GM12878 (cell line): ENCODE measurements around the gene STXBP5. TPM values are rescaled to one million over a fixed set of nuclear protein-coding genes. Genes with fewer than 3 reads are reported as not detected.

ENCODE experiments used
- BMI1 ChIP-seq: fragments of 450-650 bp; IDR thresholded peaks from 2 replicates; pipeline ENCODE4 v1.6.1; 2016; ENCODE audit warnings: mild to moderate bottlenecking, moderate library complexity, borderline replicate concordance
- CHD1 ChIP-seq: IDR thresholded peaks from 2 replicates; pipeline ENCODE4 v1.6.1; 2012; ENCODE audit warnings: low read depth, low read length, improper control_type of control experiment
- E2F4 ChIP-seq: IDR thresholded peaks from 2 replicates; pipeline ENCODE4 v1.6.1; 2012; ENCODE audit warnings: low read depth, low read length, improper control_type of control experiment
- EGR1 ChIP-seq, 2 experiments: IDR thresholded peaks; 1 replicate in 1 of 2; 2 replicates in 1 of 2; pipeline ENCODE4 v1.6.1; 2011 to 2012; ENCODE audit warnings: low read depth in 2 of 2, low read length in 2 of 2, borderline replicate concordance in 1 of 2, mild to moderate bottlenecking in 1 of 2, moderate library complexity in 1 of 2
- ESRRA ChIP-seq: IDR thresholded peaks from 2 replicates; pipeline ENCODE4 v1.6.1; 2012; ENCODE audit warnings: mild to moderate bottlenecking, low read length, improper control_type of control experiment
- HDAC6 ChIP-seq: fragments of 200-600 bp; sonication (generic); IDR thresholded peaks from one replicate; pipeline ENCODE4 v1.8.0; 2017; ENCODE audit warnings: antibody characterized with exemption; ENCODE audit not compliant: unreplicated experiment
- IKZF1 ChIP-seq: fragments of 450-650 bp; conservative IDR thresholded peaks from 2 replicates; pipeline ENCODE4 v1.6.1; 2017; ENCODE audit warnings: antibody characterized with exemption, mild to moderate bottlenecking
- JUND ChIP-seq: IDR thresholded peaks from 2 replicates; pipeline ENCODE4 v1.6.1; 2012; ENCODE audit warnings: low read depth, mild to moderate bottlenecking, low read length, improper control_type of control experiment, moderate library complexity
- KLF5 ChIP-seq: fragments of 450-650 bp; IDR thresholded peaks from 2 replicates; pipeline ENCODE4 v1.6.1; 2014; ENCODE audit warnings: mild to moderate bottlenecking; ENCODE audit not compliant: partially characterized antibody
- MYB ChIP-seq: fragments of 150-350 bp; IDR thresholded peaks from 2 replicates; pipeline ENCODE4 v1.6.1; 2014; ENCODE audit warnings: mild to moderate bottlenecking, low read depth, low read length, borderline replicate concordance
- POU2F2 ChIP-seq: IDR thresholded peaks from 3 replicates; pipeline ENCODE4 v1.6.1; 2011; ENCODE audit warnings: low read depth, mild to moderate bottlenecking, low read length, borderline replicate concordance
- RAD51 ChIP-seq: fragments of 450-650 bp; IDR thresholded peaks from 2 replicates; pipeline ENCODE4 v1.6.1; 2016; ENCODE audit warnings: moderate library complexity, mild to moderate bottlenecking, inconsistent platforms
- RCOR1 ChIP-seq: conservative IDR thresholded peaks from 2 replicates; pipeline ENCODE4 v1.6.1; 2012; ENCODE audit warnings: low read depth, low read length, improper control_type of control experiment
- SREBF2 ChIP-seq: IDR thresholded peaks from 2 replicates; pipeline ENCODE4 v1.6.1; 2012; ENCODE audit warnings: mild to moderate bottlenecking, low read length
- TAF1 ChIP-seq: IDR thresholded peaks from 2 replicates; pipeline ENCODE4 v1.6.1; 2011; ENCODE audit warnings: mild to moderate bottlenecking, low read depth, low read length, borderline replicate concordance
- ZBTB11 ChIP-seq: fragments of 450-650 bp; formaldehyde crosslinking; IDR thresholded peaks from 2 replicates; pipeline ENCODE4 v1.5.0; 2022; ENCODE audit warnings: mild to moderate bottlenecking, missing genetic modification characterization
- ZNF207 ChIP-seq: fragments of 450-650 bp; IDR thresholded peaks from 2 replicates; pipeline ENCODE4 v1.6.1; 2014; ENCODE audit warnings: antibody characterized with exemption, mild to moderate bottlenecking, borderline replicate concordance
- polyA plus RNA-seq, 11 experiments: library from polyadenylated mRNA; depleted of rRNA in 4 of 11; unstranded in 6 of 11; stranded (reverse) in 5 of 11; fragments of >200 nt; fragmentation: Nextera tagmentation in 4 of 11; fragmentation: Illumina TruSeq in 1 of 11; extraction: Ambion mirVana in 4 of 11; extraction: Trizol in 1 of 11; gene quantifications; 1 replicate in 1 of 11; 2 replicates in 10 of 11; pipeline versions ENCODE4 v1.2.1 to v1.2.3, GENCODE V29; 2011 to 2016; ENCODE audit warnings: inconsistent platforms in 2 of 11, missing spikeins in 2 of 11, low read depth in 1 of 11
- total RNA-seq, 4 experiments: library from RNA; depleted of rRNA in 3 of 4; stranded (reverse); fragments of >200 nt in 3 of 4; fragmentation: Illumina TruSeq in 1 of 4; extraction: Trizol in 1 of 4; gene quantifications; 2 replicates each; pipeline versions ENCODE4 v1.2.1 to v1.2.3, GENCODE V29; 2013 to 2021
- TF ChIP-seq, protein P1 (sequence below): IDR thresholded peaks from 2 replicates; pipeline ENCODE4 v1.6.1; 2012; ENCODE audit warnings: low read length, inconsistent platforms
- TF ChIP-seq, protein P2 (sequence below): fragments of 450-650 bp; IDR thresholded peaks from 2 replicates; pipeline ENCODE4 v1.6.1; 2017; ENCODE audit warnings: mild to moderate bottlenecking, low read depth, inconsistent platforms; ENCODE audit not compliant: poor library complexity, severe bottlenecking
- TF ChIP-seq, protein P3 (sequence below), 3 experiments: IDR thresholded peaks in 2 of 3; conservative IDR thresholded peaks in 1 of 3; 2 replicates each; pipeline ENCODE4 v1.5.1; 2011; ENCODE audit warnings: low read depth in 3 of 3, low read length in 3 of 3, mild to moderate bottlenecking in 3 of 3, control low read depth in 2 of 3, moderate library complexity in 2 of 3, inconsistent platforms in 1 of 3, mixed read lengths in 1 of 3; ENCODE audit not compliant: control insufficient read depth in 2 of 3, insufficient read depth in 1 of 3; ENCODE audit errors: extremely low read depth in 1 of 3

The STXBP5 gene
- total and polyA plus RNA-seq, 10 of the 15 experiments (the other 5 are each of a cell fraction or from before 2014, with no cell fraction given), result 1.4 to 13.2 (median 8.4) TPM

GRCh38 chr6:147202516-147203310, 1.5 kb upstream of the STXBP5 start (continued):
- no peak for TF ChIP-seq E2F4
- TF ChIP-seq SREBF2, result no peak
- TF ChIP-seq KLF5, result no peak
- TF ChIP-seq BMI1, result no peak
- TF ChIP-seq RAD51, result no peak
- TF ChIP-seq ZBTB11 (CRISPR knock-in tag), result no peak
- TF ChIP-seq HDAC6, result no peak
- TF ChIP-seq, protein P1, sequence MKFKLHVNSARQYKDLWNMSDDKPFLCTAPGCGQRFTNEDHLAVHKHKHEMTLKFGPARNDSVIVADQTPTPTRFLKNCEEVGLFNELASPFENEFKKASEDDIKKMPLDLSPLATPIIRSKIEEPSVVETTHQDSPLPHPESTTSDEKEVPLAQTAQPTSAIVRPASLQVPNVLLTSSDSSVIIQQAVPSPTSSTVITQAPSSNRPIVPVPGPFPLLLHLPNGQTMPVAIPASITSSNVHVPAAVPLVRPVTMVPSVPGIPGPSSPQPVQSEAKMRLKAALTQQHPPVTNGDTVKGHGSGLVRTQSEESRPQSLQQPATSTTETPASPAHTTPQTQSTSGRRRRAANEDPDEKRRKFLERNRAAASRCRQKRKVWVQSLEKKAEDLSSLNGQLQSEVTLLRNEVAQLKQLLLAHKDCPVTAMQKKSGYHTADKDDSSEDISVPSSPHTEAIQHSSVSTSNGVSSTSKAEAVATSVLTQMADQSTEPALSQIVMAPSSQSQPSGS, result no peak
- TF ChIP-seq, protein P2, sequence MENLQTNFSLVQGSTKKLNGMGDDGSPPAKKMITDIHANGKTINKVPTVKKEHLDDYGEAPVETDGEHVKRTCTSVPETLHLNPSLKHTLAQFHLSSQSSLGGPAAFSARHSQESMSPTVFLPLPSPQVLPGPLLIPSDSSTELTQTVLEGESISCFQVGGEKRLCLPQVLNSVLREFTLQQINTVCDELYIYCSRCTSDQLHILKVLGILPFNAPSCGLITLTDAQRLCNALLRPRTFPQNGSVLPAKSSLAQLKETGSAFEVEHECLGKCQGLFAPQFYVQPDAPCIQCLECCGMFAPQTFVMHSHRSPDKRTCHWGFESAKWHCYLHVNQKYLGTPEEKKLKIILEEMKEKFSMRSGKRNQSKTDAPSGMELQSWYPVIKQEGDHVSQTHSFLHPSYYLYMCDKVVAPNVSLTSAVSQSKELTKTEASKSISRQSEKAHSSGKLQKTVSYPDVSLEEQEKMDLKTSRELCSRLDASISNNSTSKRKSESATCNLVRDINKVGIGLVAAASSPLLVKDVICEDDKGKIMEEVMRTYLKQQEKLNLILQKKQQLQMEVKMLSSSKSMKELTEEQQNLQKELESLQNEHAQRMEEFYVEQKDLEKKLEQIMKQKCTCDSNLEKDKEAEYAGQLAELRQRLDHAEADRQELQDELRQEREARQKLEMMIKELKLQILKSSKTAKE, result peak; percentile 7
- no peak for TF ChIP-seq ZNF207
- no peak for TF ChIP-seq MYB
- TF ChIP-seq POU2F2, result peak; percentile 74
- TF ChIP-seq, protein P3, sequence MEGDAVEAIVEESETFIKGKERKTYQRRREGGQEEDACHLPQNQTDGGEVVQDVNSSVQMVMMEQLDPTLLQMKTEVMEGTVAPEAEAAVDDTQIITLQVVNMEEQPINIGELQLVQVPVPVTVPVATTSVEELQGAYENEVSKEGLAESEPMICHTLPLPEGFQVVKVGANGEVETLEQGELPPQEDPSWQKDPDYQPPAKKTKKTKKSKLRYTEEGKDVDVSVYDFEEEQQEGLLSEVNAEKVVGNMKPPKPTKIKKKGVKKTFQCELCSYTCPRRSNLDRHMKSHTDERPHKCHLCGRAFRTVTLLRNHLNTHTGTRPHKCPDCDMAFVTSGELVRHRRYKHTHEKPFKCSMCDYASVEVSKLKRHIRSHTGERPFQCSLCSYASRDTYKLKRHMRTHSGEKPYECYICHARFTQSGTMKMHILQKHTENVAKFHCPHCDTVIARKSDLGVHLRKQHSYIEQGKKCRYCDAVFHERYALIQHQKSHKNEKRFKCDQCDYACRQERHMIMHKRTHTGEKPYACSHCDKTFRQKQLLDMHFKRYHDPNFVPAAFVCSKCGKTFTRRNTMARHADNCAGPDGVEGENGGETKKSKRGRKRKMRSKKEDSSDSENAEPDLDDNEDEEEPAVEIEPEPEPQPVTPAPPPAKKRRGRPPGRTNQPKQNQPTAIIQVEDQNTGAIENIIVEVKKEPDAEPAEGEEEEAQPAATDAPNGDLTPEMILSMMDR (IDR thresholded peaks at IDR 0.05 in 2 of 3, conservative IDR thresholded peaks at IDR 0.05 in 1 of 3; ENCODE audit: control insufficient read depth in 2 of 3, extremely low read depth in 1 of 3, insufficient read depth in 1 of 3, low read depth in 3 of 3, low read length in 3 of 3), result no peak
- TF ChIP-seq ESRRA, result no peak
- no peak; the same call in 1 of the 2 replicates for TF ChIP-seq TAF1
- TF ChIP-seq RCOR1, result no peak
- TF ChIP-seq EGR1 (IDR thresholded peaks at IDR 0.05; ENCODE audit: borderline replicate concordance in 1 of 2, low read depth in 2 of 2, low read length in 2 of 2), result no peak
- TF ChIP-seq JUND, result no peak
- TF ChIP-seq CHD1, result no peak
- TF ChIP-seq IKZF1, result peak; percentile 55
